HG03139 (cell line): ENCODE measurements around the gene TEX101.
"Not testable (repeated sequence)": the region's sequence is repeated elsewhere in the genome, so short reads cannot be mapped to it uniquely, and the experiment has no call there.

Experiments
- ATAC-seq: cut with Tn5 transposase; IDR thresholded peaks from one replicate; pipeline ENCODE4 v1.9.1; 2021; ENCODE audit not compliant: unreplicated experiment

Gene TEX101, protein sequence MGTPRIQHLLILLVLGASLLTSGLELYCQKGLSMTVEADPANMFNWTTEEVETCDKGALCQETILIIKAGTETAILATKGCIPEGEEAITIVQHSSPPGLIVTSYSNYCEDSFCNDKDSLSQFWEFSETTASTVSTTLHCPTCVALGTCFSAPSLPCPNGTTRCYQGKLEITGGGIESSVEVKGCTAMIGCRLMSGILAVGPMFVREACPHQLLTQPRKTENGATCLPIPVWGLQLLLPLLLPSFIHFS

DNA sequence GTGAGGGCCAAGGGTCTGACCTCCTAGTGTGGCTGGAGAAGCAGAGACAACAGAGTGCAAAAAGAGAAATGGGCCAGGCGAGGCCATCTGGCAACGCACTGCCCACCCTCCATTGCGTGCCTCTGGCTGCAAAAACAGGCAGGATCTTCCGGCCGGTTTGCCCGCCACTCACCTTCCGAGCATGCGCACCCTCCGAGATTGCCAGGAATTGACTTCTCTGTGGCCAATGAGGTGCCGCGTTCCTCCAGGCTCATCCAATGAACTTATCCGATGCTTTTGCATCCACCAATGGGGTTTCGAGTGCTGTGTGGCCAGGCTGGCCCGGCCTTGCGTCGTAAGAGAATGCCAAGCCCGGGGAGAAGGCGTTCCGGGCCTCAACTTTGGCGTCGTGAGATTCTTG is at the start of gene TEX101:
Gene TEX101 (plus strand): TSS at position 337 of the 400 bp plus-strand sequence. CDS start 1,030 bp downstream, outside the sequence.
- no peak for ATAC-seq

DNA sequence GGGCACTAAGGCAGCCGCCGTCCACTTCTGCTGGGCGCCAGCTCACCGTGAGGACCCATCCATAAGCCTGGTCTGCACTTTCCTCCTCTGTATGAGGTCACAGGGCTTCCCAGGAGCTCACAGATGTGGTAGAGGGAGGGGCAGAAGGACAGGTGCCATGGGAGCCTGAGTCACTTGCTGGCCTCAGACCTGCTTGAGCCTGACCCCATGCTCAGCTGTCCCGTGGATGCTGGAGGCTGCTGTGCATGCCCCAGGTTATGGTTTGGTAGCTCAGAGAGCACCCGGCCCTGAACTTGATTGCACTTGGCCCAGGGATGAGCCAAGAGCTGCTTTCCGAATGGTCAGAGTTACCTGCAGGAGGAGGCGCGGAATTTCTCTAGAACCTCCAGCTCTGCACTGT is 49.0 kb upstream of the TEX101 start:
- not testable (repeated sequence) for ATAC-seq

DNA sequence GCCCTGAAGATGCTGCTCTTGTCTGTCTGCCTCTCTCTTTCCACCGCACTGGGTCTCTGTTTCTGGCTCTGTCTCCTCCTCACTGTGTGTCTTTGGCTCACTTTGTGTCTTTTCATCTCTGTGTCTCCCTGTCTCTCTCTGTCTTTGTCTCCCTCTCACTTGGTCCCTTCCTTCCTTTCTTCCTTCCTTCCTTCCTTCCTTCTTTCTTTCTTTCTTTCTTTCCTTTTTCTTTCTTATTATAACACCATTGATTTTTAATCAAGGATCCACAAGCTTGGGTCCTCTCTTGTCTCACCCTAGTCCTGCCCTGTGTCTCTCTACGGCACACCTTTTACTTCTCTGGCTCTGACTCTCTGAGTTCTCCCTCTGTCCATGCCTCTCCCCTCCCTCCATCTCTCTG is 46.9 kb upstream of the TEX101 start:
- no peak for ATAC-seq

DNA sequence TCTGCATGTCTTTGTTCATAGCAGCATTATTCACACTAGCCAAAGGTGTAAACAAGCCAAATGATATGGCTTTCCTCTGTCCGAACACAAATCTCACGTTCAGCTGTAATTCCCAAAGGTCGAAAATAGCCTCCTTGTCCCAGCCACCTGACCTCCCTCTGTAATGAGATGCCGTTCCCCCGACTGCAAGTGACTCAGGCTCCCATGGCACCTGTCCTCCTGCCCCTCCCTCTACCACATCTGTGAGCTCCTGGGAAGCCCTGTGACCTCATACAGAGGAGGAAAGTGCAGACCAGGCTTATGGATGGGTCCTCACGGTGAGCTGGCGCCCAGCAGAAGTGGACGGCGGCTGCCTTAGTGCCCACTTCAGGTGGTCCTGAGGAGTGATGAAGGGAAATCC is 45.8 kb upstream of the TEX101 start:
- ATAC-seq = not testable (repeated sequence)

DNA sequence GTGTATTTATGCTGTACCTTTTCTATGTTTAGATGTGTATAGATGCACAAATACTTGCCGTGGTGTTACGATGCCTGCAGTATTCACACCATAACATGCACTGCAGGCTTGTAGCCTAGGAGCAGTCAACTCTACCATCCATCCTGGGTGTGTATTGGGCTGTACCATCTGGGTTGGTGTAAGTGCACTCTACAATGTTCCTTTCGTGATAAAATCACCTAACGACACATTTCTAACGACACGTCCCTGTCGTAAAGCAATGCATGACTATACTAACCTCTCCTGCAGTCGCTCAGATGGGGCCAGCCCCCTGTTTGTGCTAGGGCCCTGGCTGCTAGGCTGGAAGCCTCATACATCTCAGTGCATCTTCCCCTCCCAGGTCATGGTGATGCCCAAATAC is 42.8 kb upstream of the TEX101 start:
- no peak for ATAC-seq

DNA sequence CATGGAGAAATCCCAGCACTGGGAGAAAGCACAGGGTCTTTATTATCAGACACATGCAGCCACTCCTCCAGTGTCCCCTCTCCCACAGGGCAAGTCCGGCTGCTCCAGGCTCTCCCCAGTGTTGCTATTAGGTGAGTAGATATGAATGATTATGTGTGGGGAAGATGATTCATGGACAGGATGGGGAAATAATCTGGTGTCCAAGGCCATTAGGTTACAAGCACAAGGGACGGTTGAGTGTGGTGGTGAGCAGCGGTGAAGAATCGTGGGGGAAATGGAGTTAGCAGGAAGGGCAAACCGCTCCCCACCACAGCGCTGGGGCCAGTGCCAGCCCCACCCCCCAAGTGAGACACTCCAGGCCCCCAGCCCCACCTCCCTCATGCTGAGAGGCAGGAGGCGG is 42.2 kb upstream of the TEX101 start:
- no peak for ATAC-seq

DNA sequence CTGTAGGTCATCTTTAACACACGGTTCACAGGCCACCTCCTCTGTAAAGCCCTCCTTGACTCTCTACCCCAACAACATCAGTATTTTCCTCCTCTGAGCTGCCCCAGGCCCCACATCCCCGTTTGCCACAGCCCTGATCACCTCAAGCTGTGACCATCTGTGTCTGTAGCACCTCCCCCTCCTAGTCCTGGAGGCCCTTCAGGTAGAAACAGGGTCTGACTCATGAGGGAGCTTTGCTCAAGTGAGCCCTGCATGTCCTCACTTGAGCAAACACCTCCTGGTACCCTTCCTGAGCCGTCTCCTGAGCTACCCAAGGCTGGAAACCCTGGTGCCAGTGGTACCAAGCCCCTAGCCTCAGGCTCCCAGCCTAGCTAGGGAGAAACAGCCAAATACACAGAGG is 37.1 kb upstream of the TEX101 start:
- not testable (repeated sequence) for ATAC-seq

DNA sequence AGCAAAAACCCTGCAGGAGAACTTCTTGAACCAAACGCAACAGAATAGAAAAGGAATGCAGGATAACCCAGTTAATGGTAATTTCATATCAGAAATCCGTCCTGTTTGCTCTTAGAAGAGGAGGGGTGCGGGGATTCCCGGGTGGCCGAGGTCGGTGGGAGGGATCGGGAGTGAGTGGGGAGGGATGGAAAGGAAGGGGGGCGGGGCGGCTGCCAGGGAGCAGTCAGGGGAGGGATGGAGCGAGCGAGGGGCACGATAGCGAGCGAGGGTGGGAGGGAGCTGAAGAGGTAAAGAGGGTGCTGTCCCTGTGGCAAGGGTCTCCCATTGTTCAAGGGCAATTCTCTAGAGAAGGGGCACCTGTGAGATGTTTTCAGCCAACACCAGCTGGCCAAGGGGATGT is 34.7 kb upstream of the TEX101 start:
- ATAC-seq = no peak

DNA sequence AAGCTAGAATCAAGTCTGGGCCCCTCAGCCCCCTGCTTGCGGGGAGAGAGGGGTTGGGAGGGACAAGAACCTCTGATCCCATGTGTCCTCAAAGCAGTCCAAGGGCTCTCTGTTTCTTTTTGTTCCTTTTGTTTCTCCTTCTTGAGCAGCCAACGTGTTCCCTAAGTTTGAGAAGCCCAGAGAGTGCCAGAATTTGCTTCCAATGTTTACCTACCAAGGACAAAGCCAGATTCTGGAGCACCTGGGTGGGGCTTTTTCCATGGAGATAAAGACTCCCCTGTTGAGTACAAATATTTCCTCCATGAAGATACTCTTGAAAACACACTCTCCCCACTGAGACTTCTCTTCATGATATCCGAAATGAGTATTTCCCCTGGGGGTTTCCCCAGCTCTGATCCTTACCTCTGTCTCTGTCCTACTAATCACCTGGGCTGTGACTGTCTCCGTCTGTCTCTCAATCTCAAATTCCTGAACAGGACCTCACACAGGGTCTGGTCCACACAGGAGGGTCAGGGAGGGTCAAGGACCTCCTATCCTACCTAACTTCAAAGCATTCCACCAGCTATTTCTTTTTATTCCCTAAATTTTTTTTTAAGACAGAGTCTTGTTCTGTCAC is 33.8 kb upstream of the TEX101 start:
- ATAC-seq = no peak

DNA sequence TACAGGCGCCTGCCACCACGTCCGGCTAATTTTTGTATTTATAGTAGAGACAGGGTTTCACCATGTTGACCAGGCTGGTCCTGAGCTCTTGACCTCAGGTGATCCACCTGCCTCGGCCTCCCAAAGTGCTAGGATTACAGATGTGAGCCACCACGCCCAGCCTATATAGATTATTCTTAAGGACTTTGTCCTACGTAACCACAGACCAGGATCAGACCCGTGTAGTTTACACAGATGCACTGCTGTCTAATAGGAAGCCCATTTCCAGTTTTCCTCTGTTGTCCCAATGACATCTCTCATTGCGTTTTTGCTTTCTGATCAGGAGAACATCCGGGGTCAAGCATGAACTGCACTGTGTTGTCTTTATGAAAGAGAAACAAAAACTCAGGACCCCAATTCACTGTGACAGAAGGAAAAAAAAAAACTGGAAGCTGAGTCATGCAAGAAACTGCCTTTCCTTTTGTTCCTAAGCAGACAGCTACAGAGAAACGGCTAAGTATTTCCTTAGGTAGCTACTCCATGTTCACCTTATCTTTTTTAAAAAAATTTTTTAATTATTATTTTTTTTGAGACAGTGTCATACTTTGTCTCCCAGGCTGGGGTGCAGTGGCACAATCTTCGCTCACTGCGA is 32.0 kb upstream of the TEX101 start:
- not testable (repeated sequence) for ATAC-seq

DNA sequence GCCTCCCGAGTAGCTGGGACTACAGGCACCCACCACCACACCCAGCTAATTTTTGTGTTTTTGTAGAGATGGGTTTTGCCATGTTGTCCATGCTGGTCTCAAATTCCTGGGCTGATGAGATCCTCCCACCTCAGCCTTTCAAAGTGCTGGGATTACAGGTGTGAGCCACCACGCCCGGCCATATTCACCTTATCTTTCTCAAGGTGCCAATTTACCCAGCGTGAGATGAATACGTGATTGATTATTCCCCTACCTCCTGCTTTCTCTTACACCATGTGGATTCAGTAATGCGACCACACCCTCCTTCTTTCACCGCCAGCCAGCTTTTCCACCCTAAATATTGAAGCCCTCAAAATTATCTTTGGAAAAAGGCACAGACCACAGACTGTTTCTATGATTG is 31.4 kb upstream of the TEX101 start:
- not testable (repeated sequence) for ATAC-seq

DNA sequence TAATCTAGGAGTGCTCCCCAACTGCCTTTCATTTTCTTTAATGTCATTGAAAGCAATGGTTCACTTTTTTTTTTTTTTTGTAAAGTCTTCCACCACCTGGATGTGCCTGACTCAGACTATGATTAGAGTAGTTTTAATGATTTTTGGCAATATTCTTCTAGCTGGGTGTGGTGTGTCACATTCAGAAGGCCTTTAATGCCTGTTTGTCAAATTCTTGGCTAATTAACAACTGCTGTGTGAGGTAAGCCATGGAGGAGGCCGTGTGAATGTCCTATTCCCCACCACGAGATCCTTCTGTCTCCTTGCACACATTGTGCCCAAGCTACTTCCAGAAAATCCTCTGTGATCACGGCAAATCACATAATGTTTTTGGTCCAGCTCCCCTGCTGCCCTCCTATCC is 30.9 kb upstream of the TEX101 start:
- not testable (repeated sequence) for ATAC-seq

DNA sequence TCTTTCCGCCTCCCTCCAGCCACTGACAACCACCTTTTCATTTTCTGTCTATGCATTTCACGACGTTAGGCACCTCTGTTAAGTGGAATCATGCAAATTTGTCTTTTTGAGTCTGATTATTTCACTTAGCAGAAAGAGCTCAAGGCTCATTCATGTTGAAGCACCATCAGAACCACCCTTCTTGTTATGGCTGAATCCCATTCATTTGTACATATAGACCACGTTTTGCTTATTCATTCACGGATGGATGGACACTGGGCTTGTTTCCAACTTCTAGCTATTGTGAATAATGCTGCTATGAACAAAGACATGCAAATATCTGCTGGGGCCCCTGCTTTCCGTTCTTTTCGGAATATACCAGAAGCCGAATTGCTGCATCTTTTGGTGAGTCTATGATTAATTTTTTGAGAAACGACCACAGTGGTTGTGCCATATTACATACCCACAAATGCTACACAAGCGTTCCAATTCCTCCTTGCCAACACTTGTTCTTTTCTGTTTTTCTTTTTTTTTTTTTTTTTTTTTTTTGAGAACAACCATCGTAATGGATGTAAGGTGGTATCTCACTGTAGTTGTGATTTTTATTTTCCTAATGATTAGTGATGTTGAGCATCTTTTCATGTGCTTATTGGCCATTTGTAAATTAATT is 23.7 kb upstream of the TEX101 start:
- ATAC-seq = not testable (repeated sequence)

DNA sequence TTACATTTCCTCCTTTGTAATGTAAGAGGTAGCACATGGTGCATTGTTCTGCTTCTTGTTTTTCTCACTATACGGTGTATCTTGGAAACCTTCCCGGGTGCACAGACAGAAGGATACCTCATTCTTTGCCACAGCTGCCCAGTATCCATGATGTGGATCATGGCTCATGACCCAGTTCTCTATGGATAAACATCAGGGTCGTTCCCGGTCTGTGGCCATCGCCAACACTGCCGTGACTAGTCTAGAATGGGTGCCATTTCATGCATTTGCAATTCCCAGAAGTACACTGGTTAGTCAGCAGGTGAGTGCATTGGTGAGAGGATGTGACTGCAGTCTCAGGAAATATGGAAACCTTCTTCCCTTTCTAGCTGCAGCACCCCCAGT is 23.1 kb upstream of the TEX101 start:
- not testable (repeated sequence) for ATAC-seq

DNA sequence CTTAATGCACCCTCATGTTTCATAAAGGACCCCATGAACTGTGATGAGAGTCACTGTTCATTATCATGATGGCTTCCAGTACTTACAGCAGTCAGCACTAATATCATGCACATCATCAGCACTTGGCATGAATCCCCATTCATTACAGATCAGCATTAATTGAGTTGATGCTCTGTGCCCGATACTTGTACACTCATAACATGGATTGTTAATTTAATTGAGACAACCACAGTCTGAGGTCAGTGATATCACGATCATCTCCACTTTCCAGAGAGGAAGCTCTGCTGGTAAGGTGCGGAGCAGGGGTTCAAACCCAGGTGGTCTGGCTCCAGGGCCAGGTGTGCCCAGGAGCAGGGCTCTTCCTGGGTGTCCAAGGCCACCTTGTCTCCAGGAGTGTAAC is 21.2 kb upstream of the TEX101 start:
- not testable (repeated sequence) for ATAC-seq

DNA sequence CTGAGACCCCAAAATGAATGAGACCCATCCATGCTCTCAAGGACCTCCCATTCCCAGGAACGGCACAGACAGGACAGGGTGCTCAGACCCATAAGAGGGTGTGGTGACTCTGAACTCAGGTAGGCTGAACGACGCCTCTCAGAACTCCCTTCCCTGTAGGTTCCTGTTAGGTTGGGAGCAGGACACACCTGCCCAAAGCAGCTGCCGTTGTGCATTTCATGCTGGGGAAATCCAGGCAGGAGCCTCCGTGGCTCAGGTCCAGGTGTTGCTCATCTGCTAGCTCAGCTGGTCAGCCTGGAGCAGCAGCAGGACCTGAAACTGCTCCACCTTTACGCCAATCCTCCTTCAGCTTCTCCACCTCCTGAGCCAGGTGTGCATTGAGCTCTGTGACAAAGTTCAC is 19.1 kb upstream of the TEX101 start:
- no peak for ATAC-seq

DNA sequence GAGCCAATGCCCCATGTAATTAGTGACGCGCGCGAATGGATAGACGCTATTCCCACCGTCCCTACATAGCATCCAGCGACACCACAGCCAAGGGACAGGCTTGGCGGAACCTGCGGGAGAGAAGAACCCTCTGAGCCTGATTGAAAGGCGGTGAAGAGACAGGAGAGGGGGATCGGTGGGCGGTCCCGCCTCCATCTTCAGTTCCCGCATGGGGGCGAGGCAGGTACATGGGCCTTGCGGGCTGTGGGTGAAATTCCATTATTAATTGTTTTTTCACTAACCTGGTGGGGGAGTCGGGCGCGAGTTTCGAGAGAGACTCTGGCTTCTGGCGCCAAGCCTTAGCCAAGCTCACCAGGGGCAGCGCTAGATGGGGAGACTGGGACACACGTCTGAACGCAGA is 8.4 kb upstream of the TEX101 start:
- no peak for ATAC-seq

DNA sequence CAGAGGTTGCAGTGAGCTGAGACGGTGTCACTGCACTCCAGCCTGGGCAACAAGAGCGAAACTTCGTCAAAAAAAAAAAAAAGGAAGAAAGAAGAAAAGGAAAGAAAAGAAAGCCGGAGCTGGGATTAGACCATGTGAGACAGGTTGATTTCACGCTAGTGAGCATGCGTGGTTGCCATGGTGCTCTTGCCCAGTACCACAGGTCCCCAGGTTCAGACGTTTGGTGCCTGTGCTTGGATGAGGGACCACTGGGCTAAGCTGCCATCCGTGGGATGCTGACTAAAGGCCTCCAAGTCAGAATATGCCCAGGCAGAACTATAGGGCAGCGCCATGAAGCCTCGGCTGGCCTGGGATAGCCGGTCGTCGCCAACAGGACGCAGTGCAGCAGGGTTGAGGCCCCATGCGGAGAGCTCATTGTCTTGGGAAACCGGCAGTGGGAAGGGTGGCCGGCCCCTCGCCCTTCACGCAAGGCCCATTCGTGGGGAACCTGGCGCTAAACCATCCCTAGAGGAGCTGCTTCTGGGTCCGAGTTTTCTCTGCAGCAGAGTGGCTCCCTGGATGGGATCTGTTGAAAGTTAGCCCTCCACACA is 7.2 kb upstream of the TEX101 start:
- ATAC-seq = no peak

DNA sequence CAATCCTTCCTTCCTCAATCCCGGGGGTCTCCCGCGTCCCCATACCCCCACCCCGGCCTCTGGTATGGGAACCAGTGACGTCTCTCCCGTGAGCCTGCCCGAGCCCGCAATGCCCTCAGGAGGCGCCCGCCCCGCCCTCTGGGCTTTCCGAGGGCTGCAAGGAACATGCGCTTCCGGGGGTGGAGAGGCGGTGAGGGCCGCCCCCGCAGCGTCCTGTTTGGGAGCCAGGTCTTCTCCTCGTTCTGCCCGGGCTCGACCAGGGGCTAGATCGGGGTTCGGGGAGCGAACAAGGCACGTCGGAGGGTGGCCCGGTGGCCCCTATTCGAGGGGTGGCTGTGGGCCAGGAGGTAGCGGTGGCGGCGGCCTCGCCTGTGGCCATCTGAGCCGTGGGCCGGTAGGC is 6.6 kb upstream of the TEX101 start:
- ATAC-seq = no peak

DNA sequence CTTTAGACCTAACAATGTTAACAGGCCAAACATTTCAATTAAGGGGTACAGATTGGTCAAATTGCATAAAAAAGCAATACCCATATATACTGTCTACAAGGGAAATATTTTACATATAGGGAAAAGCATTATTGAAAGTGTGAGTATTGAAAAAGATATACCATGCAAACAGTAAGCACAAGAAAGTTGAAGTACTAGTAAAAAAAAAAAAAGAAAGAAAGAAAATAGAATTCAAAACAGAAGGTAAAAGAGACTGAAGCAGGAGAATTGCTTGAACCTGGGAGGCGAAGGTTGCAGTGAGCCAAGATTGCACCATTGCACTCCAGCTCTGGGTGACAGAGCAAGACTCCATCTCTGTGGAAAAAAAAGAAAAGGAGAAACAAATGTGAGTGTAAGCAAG is 5.3 kb upstream of the TEX101 start:
- no peak for ATAC-seq

DNA sequence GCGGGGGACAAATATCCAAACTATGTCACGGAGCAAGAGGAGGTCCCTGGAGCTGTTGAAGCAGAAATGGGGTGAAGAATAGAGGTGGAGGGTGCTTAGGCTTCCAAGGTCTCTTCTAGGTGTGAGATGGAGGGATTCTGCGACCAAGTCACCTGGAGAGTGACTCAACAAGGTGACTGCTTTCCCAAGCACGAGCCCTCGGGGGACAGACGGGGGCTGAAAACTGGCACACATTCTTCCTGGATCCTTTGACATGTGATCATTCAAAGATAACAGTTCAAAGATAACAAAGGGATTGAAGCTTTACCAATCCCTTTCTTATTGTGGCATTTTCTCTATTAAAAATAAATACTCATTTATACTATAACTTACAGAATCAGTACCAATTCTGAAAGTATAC is 2.2 kb upstream of the TEX101 start:
- no peak for ATAC-seq
